Limb (tissue), 2 donors: ENCODE measurements around the gene UCK2.

Source experiments
- DNase-seq, 2 donors: peaks; one replicate each; pipeline ENCODE4 v3.0.0-alpha.2; 2016; ENCODE audit errors: extremely low spot score in 2 of 2

Gene UCK2

GRCh38 chr1:165834229-165834628 lies 6.8 kb downstream of the UCK2 start:
- DNase-seq, result no peak

GRCh38 chr1:165834881-165835280 lies 7.5 kb downstream of the UCK2 start:
- DNase-seq, result no peak

GRCh38 chr1:165836664-165837482 lies 9.5 kb downstream of the UCK2 start:
- DNase-seq, result no peak

- no peak for DNase-seq
Measured at GRCh38 chr1:165837838-165838364, 10.5 kb downstream of the UCK2 start.

GRCh38 chr1:165840423-165840822 lies 13.0 kb downstream of the UCK2 start:
- DNase-seq, result no peak

- no peak for DNase-seq
Measured at GRCh38 chr1:165841582-165842017, 14.2 kb downstream of the UCK2 start.

GRCh38 chr1:165842023-165842670 lies 14.7 kb downstream of the UCK2 start:
- no peak for DNase-seq

GRCh38 chr1:165842671-165843129 lies 15.3 kb downstream of the UCK2 start:
- no peak for DNase-seq

GRCh38 chr1:165843304-165843703 lies 15.9 kb downstream of the UCK2 start:
- no peak for DNase-seq

GRCh38 chr1:165844114-165844798 lies 16.8 kb downstream of the UCK2 start:
- DNase-seq, result no peak

GRCh38 chr1:165844933-165845332 lies 17.5 kb downstream of the UCK2 start:
- DNase-seq, result no peak

GRCh38 chr1:165845569-165845968 lies 18.2 kb downstream of the UCK2 start:
- no peak for DNase-seq

GRCh38 chr1:165845992-165846748 lies 18.8 kb downstream of the UCK2 start:
- DNase-seq, result no peak

GRCh38 chr1:165847486-165847885 lies 20.1 kb downstream of the UCK2 start:
- DNase-seq, result no peak

GRCh38 chr1:165849353-165850133 lies 22.1 kb downstream of the UCK2 start:
- DNase-seq, result no peak

GRCh38 chr1:165851034-165851658 lies 23.7 kb downstream of the UCK2 start:
- DNase-seq, result no peak

- DNase-seq, result no peak
Measured at GRCh38 chr1:165852871-165853270, 25.5 kb downstream of the UCK2 start.

GRCh38 chr1:165853528-165854075 lies 26.2 kb downstream of the UCK2 start:
- DNase-seq, result no peak

- DNase-seq, result no peak
Measured at GRCh38 chr1:165854101-165854845, 26.9 kb downstream of the UCK2 start.
